Smooth muscle cell of the brain vasculature (primary cell): ENCODE measurements around the gene NECTIN4.
"Not testable (repeated sequence)": the region's sequence is repeated elsewhere in the genome, so short reads cannot be mapped to it uniquely, and the experiment has no call there.

Experiments
- DNase-seq: peaks from one replicate; pipeline ENCODE4 v3.0.0-alpha.2; 2012; ENCODE audit warnings: low read depth, low spot score

Gene NECTIN4

GRCh38 chr1:161026954-161027353, 62.4 kb downstream of the NECTIN4 start:
- not testable (repeated sequence) for DNase-seq

GRCh38 chr1:161022432-161022831, 66.9 kb downstream of the NECTIN4 start:
- not testable (repeated sequence) for DNase-seq

- DNase-seq, result no peak
Observed at GRCh38 chr1:161021970-161022353, 67.4 kb downstream of the NECTIN4 start.

- DNase-seq, result no peak
Observed at GRCh38 chr1:161021165-161021969, 68.0 kb downstream of the NECTIN4 start.
